ENCODE measurements around the gene PSME3IP1.
"Not testable (repeated sequence)": the region's sequence is repeated elsewhere in the genome, so short reads cannot be mapped to it uniquely, and the experiment has no call there.

The PSME3IP1 gene

GRCh38 chr16:57115168-57115513 is 70.7 kb downstream of the PSME3IP1 start:
- Histone ChIP-seq H3K4me1 (ENCODE audit: control insufficient read depth, insufficient read depth, low read length) (peaks cover 10% of the 10 kb centered on the region), H3K9ac (ENCODE audit: low read length) (no peak overlapping the region), H3K9me3 (ENCODE audit: control insufficient read depth, low read length) (no peaks in the 10 kb centered on the region), H3K27me3 (replicated peaks; ENCODE audit: control insufficient read depth, insufficient read depth, low read length) (no peaks in the 10 kb centered on the region), H3K4me3 (ENCODE audit: low read length) (no peak overlapping the region), H3K36me3 (ENCODE audit: control insufficient read depth, insufficient read depth, low read length, severe bottlenecking) (peaks cover 10% of the 10 kb centered on the region)
- no peak for DNase-seq (ENCODE audit: low read depth)

- H3K27me3 ChIP-seq (replicated peaks; ENCODE audit: control insufficient read depth, insufficient read depth, low read length) = no peaks in the 10 kb centered on the region
- peaks cover 10% of the 10 kb centered on the region for H3K36me3 ChIP-seq (ENCODE audit: control insufficient read depth, insufficient read depth, low read length, severe bottlenecking)
- peaks cover 10% of the 10 kb centered on the region for H3K4me1 ChIP-seq (ENCODE audit: control insufficient read depth, insufficient read depth, low read length)
- H3K9me3 ChIP-seq (ENCODE audit: control insufficient read depth, low read length) = no peaks in the 10 kb centered on the region
- no peak overlapping the region for H3K4me3 ChIP-seq (ENCODE audit: low read length)
- no peak for DNase-seq (ENCODE audit: low read depth)
- no peak overlapping the region for H3K9ac ChIP-seq (ENCODE audit: low read length)
Measured at GRCh38 chr16:57113664-57114063, 72.2 kb downstream of the PSME3IP1 start.

GRCh38 chr16:57113042-57113453 is 72.8 kb downstream of the PSME3IP1 start:
- Histone ChIP-seq H3K36me3 (ENCODE audit: control insufficient read depth, insufficient read depth, low read length, severe bottlenecking) (peaks cover 10% of the 10 kb centered on the region), H3K9ac (ENCODE audit: low read length) (no peak overlapping the region), H3K27me3 (replicated peaks; ENCODE audit: control insufficient read depth, insufficient read depth, low read length) (no peaks in the 10 kb centered on the region), H3K4me3 (ENCODE audit: low read length) (no peak overlapping the region), H3K9me3 (ENCODE audit: control insufficient read depth, low read length) (no peaks in the 10 kb centered on the region), H3K4me1 (ENCODE audit: control insufficient read depth, insufficient read depth, low read length) (peaks cover 10% of the 10 kb centered on the region)
- peak; percentile 9 for DNase-seq (ENCODE audit: low read depth)

GRCh38 chr16:57112403-57113041 is 73.3 kb downstream of the PSME3IP1 start:
- Histone ChIP-seq H3K9me3 (ENCODE audit: control insufficient read depth, low read length) (no peaks in the 10 kb centered on the region), H3K36me3 (ENCODE audit: control insufficient read depth, insufficient read depth, low read length, severe bottlenecking) (peaks cover 6% of the 10 kb centered on the region), H3K27me3 (replicated peaks; ENCODE audit: control insufficient read depth, insufficient read depth, low read length) (no peaks in the 10 kb centered on the region), H3K4me3 (ENCODE audit: low read length) (no peak overlapping the region), H3K4me1 (ENCODE audit: control insufficient read depth, insufficient read depth, low read length) (peaks cover 10% of the 10 kb centered on the region), H3K9ac (ENCODE audit: low read length) (no peak overlapping the region)
- peak; percentile 5 for DNase-seq (ENCODE audit: low read depth)

GRCh38 chr16:57111420-57111819 is 74.4 kb downstream of the PSME3IP1 start:
- DNase-seq (ENCODE audit: low read depth) = no peak
- Histone ChIP-seq H3K36me3 (ENCODE audit: control insufficient read depth, insufficient read depth, low read length, severe bottlenecking) (no peaks in the 10 kb centered on the region), H3K4me3 (ENCODE audit: low read length) (no peak overlapping the region), H3K9me3 (ENCODE audit: control insufficient read depth, low read length) (no peaks in the 10 kb centered on the region), H3K9ac (ENCODE audit: low read length) (no peak overlapping the region), H3K4me1 (ENCODE audit: control insufficient read depth, insufficient read depth, low read length) (peaks cover 10% of the 10 kb centered on the region), H3K27me3 (replicated peaks; ENCODE audit: control insufficient read depth, insufficient read depth, low read length) (no peaks in the 10 kb centered on the region)

- Histone ChIP-seq H3K4me1 (ENCODE audit: control insufficient read depth, insufficient read depth, low read length) (peaks cover 10% of the 10 kb centered on the region), H3K4me3 (ENCODE audit: low read length) (no peak overlapping the region), H3K9me3 (ENCODE audit: control insufficient read depth, low read length) (no peaks in the 10 kb centered on the region), H3K9ac (ENCODE audit: low read length) (no peak overlapping the region), H3K27me3 (replicated peaks; ENCODE audit: control insufficient read depth, insufficient read depth, low read length) (no peaks in the 10 kb centered on the region), H3K36me3 (ENCODE audit: control insufficient read depth, insufficient read depth, low read length, severe bottlenecking) (no peaks in the 10 kb centered on the region)
- DNase-seq (ENCODE audit: low read depth) = no peak
Measured at GRCh38 chr16:57110937-57111336, 74.9 kb downstream of the PSME3IP1 start.

- H3K9me3 ChIP-seq (ENCODE audit: control insufficient read depth, low read length); H3K27me3 ChIP-seq (replicated peaks; ENCODE audit: control insufficient read depth, insufficient read depth, low read length); H3K9ac ChIP-seq (ENCODE audit: low read length); H3K4me3 ChIP-seq (ENCODE audit: low read length); DNase-seq (ENCODE audit: low read depth); H3K36me3 ChIP-seq (ENCODE audit: control insufficient read depth, insufficient read depth, low read length, severe bottlenecking): not testable (repeated sequence)
- peaks cover 10% of the 10 kb centered on the region for H3K4me1 ChIP-seq (ENCODE audit: control insufficient read depth, insufficient read depth, low read length)
Measured at GRCh38 chr16:57109259-57110105, 76.4 kb downstream of the PSME3IP1 start.

GRCh38 chr16:57108432-57108831 is 77.4 kb downstream of the PSME3IP1 start:
- H3K27me3 ChIP-seq (replicated peaks; ENCODE audit: control insufficient read depth, insufficient read depth, low read length) = no peaks in the 10 kb centered on the region
- H3K36me3 ChIP-seq (ENCODE audit: control insufficient read depth, insufficient read depth, low read length, severe bottlenecking) = no peaks in the 10 kb centered on the region
- peaks cover 10% of the 10 kb centered on the region for H3K4me1 ChIP-seq (ENCODE audit: control insufficient read depth, insufficient read depth, low read length)
- no peaks in the 10 kb centered on the region for H3K9me3 ChIP-seq (ENCODE audit: control insufficient read depth, low read length)
- no peak overlapping the region for H3K4me3 ChIP-seq (ENCODE audit: low read length)
- H3K9ac ChIP-seq (ENCODE audit: low read length) = no peak overlapping the region
- DNase-seq (ENCODE audit: low read depth) = no peak

GRCh38 chr16:57107321-57107922 is 78.4 kb downstream of the PSME3IP1 start:
- Histone ChIP-seq H3K36me3 (ENCODE audit: control insufficient read depth, insufficient read depth, low read length, severe bottlenecking) (no peaks in the 10 kb centered on the region), H3K4me3 (ENCODE audit: low read length) (no peak overlapping the region), H3K27me3 (replicated peaks; ENCODE audit: control insufficient read depth, insufficient read depth, low read length) (no peaks in the 10 kb centered on the region), H3K4me1 (ENCODE audit: control insufficient read depth, insufficient read depth, low read length) (peaks cover under 1% of the 10 kb centered on the region), H3K9ac (ENCODE audit: low read length) (no peak overlapping the region), H3K9me3 (ENCODE audit: control insufficient read depth, low read length) (no peaks in the 10 kb centered on the region)
- no peak for DNase-seq (ENCODE audit: low read depth)

GRCh38 chr16:57106767-57107166 is 79.1 kb downstream of the PSME3IP1 start:
- Histone ChIP-seq H3K4me1 (ENCODE audit: control insufficient read depth, insufficient read depth, low read length) (no peaks in the 10 kb centered on the region), H3K9ac (ENCODE audit: low read length) (no peak overlapping the region), H3K27me3 (replicated peaks; ENCODE audit: control insufficient read depth, insufficient read depth, low read length) (no peaks in the 10 kb centered on the region), H3K9me3 (ENCODE audit: control insufficient read depth, low read length) (no peaks in the 10 kb centered on the region), H3K4me3 (ENCODE audit: low read length) (no peak overlapping the region), H3K36me3 (ENCODE audit: control insufficient read depth, insufficient read depth, low read length, severe bottlenecking) (no peaks in the 10 kb centered on the region)
- no peak for DNase-seq (ENCODE audit: low read depth)

- no peaks in the 10 kb centered on the region for H3K36me3 ChIP-seq (ENCODE audit: control insufficient read depth, insufficient read depth, low read length, severe bottlenecking)
- no peaks in the 10 kb centered on the region for H3K9me3 ChIP-seq (ENCODE audit: control insufficient read depth, low read length)
- no peaks in the 10 kb centered on the region for H3K27me3 ChIP-seq (replicated peaks; ENCODE audit: control insufficient read depth, insufficient read depth, low read length)
- DNase-seq (ENCODE audit: low read depth) = no peak
- no peak overlapping the region for H3K4me3 ChIP-seq (ENCODE audit: low read length)
- no peak overlapping the region for H3K9ac ChIP-seq (ENCODE audit: low read length)
- no peaks in the 10 kb centered on the region for H3K4me1 ChIP-seq (ENCODE audit: control insufficient read depth, insufficient read depth, low read length)
Measured at GRCh38 chr16:57105184-57105583, 80.7 kb downstream of the PSME3IP1 start.
